ENCODE data around the gene SPATA12.

DNA sequence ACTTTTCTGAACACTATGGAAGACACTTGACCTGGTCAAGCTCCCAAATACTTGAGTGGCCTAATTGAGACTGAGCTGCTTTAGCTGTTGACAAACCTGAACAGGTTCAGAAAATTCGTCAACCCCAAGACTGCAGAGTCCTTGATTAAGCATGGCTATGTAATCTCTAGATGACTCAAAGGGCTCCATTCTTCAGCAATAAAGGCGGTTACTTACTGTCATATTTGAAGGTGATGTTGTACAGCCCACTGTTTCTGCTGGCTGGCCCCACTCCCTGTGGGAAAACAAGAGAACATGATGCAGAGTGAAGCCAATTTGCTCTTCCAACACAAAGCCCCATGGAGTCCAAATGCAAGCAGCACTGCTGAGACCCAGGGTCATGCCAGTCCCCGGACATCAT lies 59.6 kb downstream of the SPATA12 start:
- TF ChIP-seq, protein P1, sequence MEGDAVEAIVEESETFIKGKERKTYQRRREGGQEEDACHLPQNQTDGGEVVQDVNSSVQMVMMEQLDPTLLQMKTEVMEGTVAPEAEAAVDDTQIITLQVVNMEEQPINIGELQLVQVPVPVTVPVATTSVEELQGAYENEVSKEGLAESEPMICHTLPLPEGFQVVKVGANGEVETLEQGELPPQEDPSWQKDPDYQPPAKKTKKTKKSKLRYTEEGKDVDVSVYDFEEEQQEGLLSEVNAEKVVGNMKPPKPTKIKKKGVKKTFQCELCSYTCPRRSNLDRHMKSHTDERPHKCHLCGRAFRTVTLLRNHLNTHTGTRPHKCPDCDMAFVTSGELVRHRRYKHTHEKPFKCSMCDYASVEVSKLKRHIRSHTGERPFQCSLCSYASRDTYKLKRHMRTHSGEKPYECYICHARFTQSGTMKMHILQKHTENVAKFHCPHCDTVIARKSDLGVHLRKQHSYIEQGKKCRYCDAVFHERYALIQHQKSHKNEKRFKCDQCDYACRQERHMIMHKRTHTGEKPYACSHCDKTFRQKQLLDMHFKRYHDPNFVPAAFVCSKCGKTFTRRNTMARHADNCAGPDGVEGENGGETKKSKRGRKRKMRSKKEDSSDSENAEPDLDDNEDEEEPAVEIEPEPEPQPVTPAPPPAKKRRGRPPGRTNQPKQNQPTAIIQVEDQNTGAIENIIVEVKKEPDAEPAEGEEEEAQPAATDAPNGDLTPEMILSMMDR (conservative IDR thresholded peaks at IDR 0.05; ENCODE audit: low read length) = no peak
- no peak for TF ChIP-seq EZH2phosphoT487 (IDR thresholded peaks at IDR 0.05; ENCODE audit: borderline replicate concordance)
